B cell (primary cell): ENCODE data around the gene CHTF18. TPM values are rescaled to one million over a fixed set of nuclear protein-coding genes. Genes with fewer than 3 reads are reported as not detected.

ENCODE experiments used
- ATAC-seq: fragments of 200-7000 bp; cut with Tn5 transposase; one replicate; pipeline ENCODE4 v1.10.0; 2021; ENCODE audit warnings: low read depth, mild to moderate bottlenecking, moderate number of reproducible peaks, moderate library complexity
- CTCF ChIA-PET: fragments of 350-600 bp; sonication (Branson Sonifier 250); formaldehyde crosslinking; loops from one replicate; lab custom pipeline; 2021; ENCODE audit warnings: antibody characterized with exemption, inconsistent platforms; lab: Charles Lee
- POLR2A ChIA-PET: fragments of 350-600 bp; sonication (Branson Sonifier 250); formaldehyde crosslinking; loops from one replicate; lab custom pipeline; 2021; ENCODE audit warnings: antibody characterized with exemption; lab: Charles Lee
- DNase-seq: peaks from one replicate; pipeline ENCODE4 v3.0.0; 2013
- H2AFZ ChIP-seq: 2 replicates; pipeline ENCODE4 v1.6.1; 2012; ENCODE audit warnings: mild to moderate bottlenecking, low read depth, low read length; ENCODE audit not compliant: insufficient read depth, poor library complexity, severe bottlenecking
- H3K27ac ChIP-seq, 2 donors: 1 replicate in 1 of 2; 2 replicates in 1 of 2; pipeline ENCODE4 v1.5.1; 2012 to 2013; ENCODE audit warnings: low read length in 2 of 2, mild to moderate bottlenecking in 2 of 2, moderate library complexity in 1 of 2
- H3K27me3 ChIP-seq, 4 experiments: fragments of 200-600 bp in 1 of 4; sonication (generic) in 1 of 4; replicated peaks in 1 of 4; 1 replicate in 2 of 4; 2 replicates in 2 of 4; pipeline versions ENCODE4 v1.6.1 to v1.7.0; 2013 to 2016; ENCODE audit warnings: low read length in 3 of 4, mild to moderate bottlenecking in 2 of 4, mixed read lengths in 1 of 4, moderate library complexity in 1 of 4; ENCODE audit not compliant: insufficient read depth in 4 of 4, control insufficient read depth in 3 of 4; ENCODE audit errors: control extremely low read depth in 1 of 4
- H3K36me3 ChIP-seq, 2 experiments: replicated peaks in 1 of 2; 1 replicate in 1 of 2; 2 replicates in 1 of 2; pipeline versions ENCODE4 v1.6.1 to v1.7.1; 2013; ENCODE audit warnings: low read length in 1 of 2; ENCODE audit not compliant: insufficient read depth in 2 of 2, control insufficient read depth in 1 of 2; ENCODE audit errors: control extremely low read depth in 1 of 2, extremely low read depth in 1 of 2
- H3K4me1 ChIP-seq, 2 donors: fragments of 200-600 bp in 1 of 2; sonication (generic) in 1 of 2; 1 replicate in 1 of 2; 2 replicates in 1 of 2; pipeline versions ENCODE4 v1.5.1 to v1.6.1; 2013 to 2017; ENCODE audit warnings: low read length in 2 of 2; ENCODE audit not compliant: control insufficient read depth in 2 of 2, insufficient read depth in 2 of 2
- H3K4me2 ChIP-seq: replicated peaks from 2 replicates; pipeline ENCODE3; 2012; ENCODE audit warnings: mild to moderate bottlenecking, low read depth, low read length; ENCODE audit not compliant: poor library complexity, severe bottlenecking
- H3K4me3 ChIP-seq, 5 experiments: fragments of 200-600 bp in 1 of 5; sonication (generic) in 1 of 5; 1 replicate in 3 of 5; 2 replicates in 2 of 5; pipeline versions ENCODE4 v1.5.1 to v1.7.0; 2011 to 2016; ENCODE audit warnings: low read length in 4 of 5, mild to moderate bottlenecking in 4 of 5, low read depth in 2 of 5, control low read depth in 1 of 5, moderate library complexity in 1 of 5; ENCODE audit not compliant: insufficient read depth in 1 of 5; ENCODE audit errors: control extremely low read depth in 1 of 5, extremely low read depth in 1 of 5
- H3K79me2 ChIP-seq: fragments of 200-600 bp; sonication (generic); one replicate; pipeline ENCODE4 v1.6.0; 2016; ENCODE audit warnings: low read length; ENCODE audit not compliant: control insufficient read depth, insufficient read depth
- H3K9ac ChIP-seq: fragments of 200-600 bp; sonication (generic); 2 replicates; pipeline ENCODE4 v1.6.1; 2017; ENCODE audit warnings: mild to moderate bottlenecking, low read length, moderate library complexity
- H3K9me3 ChIP-seq, 3 donors: one replicate each; pipeline versions ENCODE4 v1.6.1 to v1.7.1; 2013; ENCODE audit warnings: low read length in 2 of 3; ENCODE audit not compliant: control insufficient read depth in 2 of 3, insufficient read depth in 1 of 3; ENCODE audit errors: control extremely low read depth in 1 of 3
- H4K20me1 ChIP-seq: 2 replicates; pipeline ENCODE4 v1.6.0; 2012; ENCODE audit warnings: mild to moderate bottlenecking, low read length; ENCODE audit not compliant: insufficient read depth, control insufficient read depth, poor library complexity, severe bottlenecking
- H3K27ac Mint-ChIP-seq: one replicate; pipeline ENCODE4 v1.8.0; 2021; ENCODE audit warnings: mixed read lengths
- H3K27me3 Mint-ChIP-seq: one replicate; pipeline ENCODE4 v1.8.0; 2021; ENCODE audit warnings: mixed read lengths
- H3K4me1 Mint-ChIP-seq: one replicate; pipeline ENCODE4 v1.8.0; 2021; ENCODE audit warnings: mixed read lengths
- H3K4me3 Mint-ChIP-seq: one replicate; pipeline ENCODE4 v1.8.0; 2021; ENCODE audit warnings: mixed read lengths
- H3K9me3 Mint-ChIP-seq: one replicate; pipeline ENCODE4 v1.8.0; 2022; ENCODE audit warnings: mixed read lengths; ENCODE audit not compliant: insufficient read depth
- CTCF ChIP-seq: fragments of 200-600 bp; IDR thresholded peaks from one replicate; pipeline ENCODE4 v1.8.0; 2022; ENCODE audit warnings: antibody characterized with exemption, mild to moderate bottlenecking
- EZH2 ChIP-seq: IDR thresholded peaks from 2 replicates; pipeline ENCODE4 v1.6.1; 2012; ENCODE audit warnings: borderline replicate concordance, low read depth, mild to moderate bottlenecking, moderate library complexity, low read length; ENCODE audit not compliant: insufficient read depth, poor library complexity, severe bottlenecking
- WGBS: methylation state at CpG from one replicate; pipeline ENCODE4 v1.1.5; 2013; ENCODE audit warnings: missing lambda C conversion rate; ENCODE audit not compliant: insufficient coverage; 5-methylcytosine and 5-hydroxymethylcytosine counted together
- intact Hi-C: fragments of 100-400 bp; cut with micrococcal nuclease; formaldehyde crosslinking; loops from one replicate; pipeline ENCODE4 v1.10.0; 2022
- polyA plus RNA-seq: library from polyadenylated mRNA; depleted of rRNA; stranded (reverse); fragments of >200 nt; gene quantifications from 2 replicates; pipeline ENCODE4 v1.2.3, GENCODE V29; 2012
- total RNA-seq, 2 donors: library from RNA; stranded (reverse); fragments of 120-200 nt in 1 of 2; gene quantifications; 1 replicate in 1 of 2; 2 replicates in 1 of 2; pipeline versions ENCODE4 v1.2.3 to v1.2.4, GENCODE V29; 2013 to 2022

CHTF18 gene
- total and polyA plus RNA-seq, 2 donors (not counting 1 experiment from before 2014, with no cell fraction given) = 72.3 to 76.1 TPM

- H3K4me1 Mint-ChIP-seq = no peaks in the 10 kb centered on the region
- CTCF ChIA-PET = no interaction called here
- H3K79me2 ChIP-seq = no peaks in the 10 kb centered on the region
- DNase-seq (no peak), ATAC-seq (no peak)
- no peak overlapping the region for H2AFZ ChIP-seq
- no peak overlapping the region for H3K27ac Mint-ChIP-seq
- H3K27ac ChIP-seq = no peak overlapping the region
- H3K4me3 ChIP-seq = no peak overlapping the region
- no peak for TF ChIP-seq CTCF
- TF ChIP-seq EZH2 = no peak
- H3K4me2 ChIP-seq = no peak overlapping the region
- H3K9me3 Mint-ChIP-seq = no peaks in the 10 kb centered on the region
- H3K4me3 Mint-ChIP-seq = no peak overlapping the region
- peaks cover 0 to 28% (median 5%) of the 10 kb centered on the region in 4 experiments for H3K27me3 ChIP-seq
- intact Hi-C loops = no loop called here
- POLR2A ChIA-PET = no interaction called here
- WGBS = 97% methylated on average over 10 of the region's 11 CpGs
- H3K9ac ChIP-seq = no peak overlapping the region
- no peaks in the 10 kb centered on the region for H3K4me1 ChIP-seq
- no peaks in the 10 kb centered on the region for H4K20me1 ChIP-seq
- H3K9me3 ChIP-seq = no peaks in the 10 kb centered on the region
- H3K36me3 ChIP-seq = no peaks in the 10 kb centered on the region
- peaks cover 4% of the 10 kb centered on the region for H3K27me3 Mint-ChIP-seq
These were observed 10.0 kb upstream of the CHTF18 start for GRCh38 chr16:778447-778846.

- no peak overlapping the region for H3K27ac Mint-ChIP-seq
- peaks cover 4% of the 10 kb centered on the region for H3K27me3 Mint-ChIP-seq
- Histone ChIP-seq H3K27me3 (peaks cover 0 to 28% (median 5%) of the 10 kb centered on the region in 4 experiments), H3K79me2 (no peaks in the 10 kb centered on the region), H3K4me2 (no peak overlapping the region), H4K20me1 (no peaks in the 10 kb centered on the region), H3K9ac (no peak overlapping the region), H3K9me3 (no peaks in the 10 kb centered on the region), H2AFZ (no peak overlapping the region), H3K27ac (no peak overlapping the region), H3K4me1 (no peaks in the 10 kb centered on the region), H3K36me3 (no peaks in the 10 kb centered on the region), H3K4me3 (no peak overlapping the region)
- WGBS = 83% methylated on average over 4 of the region's 6 CpGs
- ATAC-seq = no peak
- no peaks in the 10 kb centered on the region for H3K4me1 Mint-ChIP-seq
- no peak for DNase-seq
- intact Hi-C loops = no loop called here
- no peak overlapping the region for H3K4me3 Mint-ChIP-seq
- no peak for TF ChIP-seq EZH2
- ChIA-PET CTCF (no interaction called here), POLR2A (no interaction called here)
- H3K9me3 Mint-ChIP-seq = no peaks in the 10 kb centered on the region
These were observed 9.4 kb upstream of the CHTF18 start for GRCh38 chr16:778909-779527.
